GM18520 (cell line): Measurements from ENCODE around the gene OR6K6.

Experiments used
- ATAC-seq: cut with Tn5 transposase; IDR thresholded peaks from one replicate; pipeline ENCODE4 v1.9.1; 2021; ENCODE audit not compliant: unreplicated experiment

OR6K6 gene, protein sequence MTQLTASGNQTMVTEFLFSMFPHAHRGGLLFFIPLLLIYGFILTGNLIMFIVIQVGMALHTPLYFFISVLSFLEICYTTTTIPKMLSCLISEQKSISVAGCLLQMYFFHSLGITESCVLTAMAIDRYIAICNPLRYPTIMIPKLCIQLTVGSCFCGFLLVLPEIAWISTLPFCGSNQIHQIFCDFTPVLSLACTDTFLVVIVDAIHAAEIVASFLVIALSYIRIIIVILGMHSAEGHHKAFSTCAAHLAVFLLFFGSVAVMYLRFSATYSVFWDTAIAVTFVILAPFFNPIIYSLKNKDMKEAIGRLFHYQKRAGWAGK

GRCh38 chr1:158754420-158754819, at the start of gene OR6K6:
Gene OR6K6, plus strand, starts transcription at chr1:158754720. Its CDS starts 168 bp downstream, at chr1:158754888.
- no peak for ATAC-seq

DNA sequence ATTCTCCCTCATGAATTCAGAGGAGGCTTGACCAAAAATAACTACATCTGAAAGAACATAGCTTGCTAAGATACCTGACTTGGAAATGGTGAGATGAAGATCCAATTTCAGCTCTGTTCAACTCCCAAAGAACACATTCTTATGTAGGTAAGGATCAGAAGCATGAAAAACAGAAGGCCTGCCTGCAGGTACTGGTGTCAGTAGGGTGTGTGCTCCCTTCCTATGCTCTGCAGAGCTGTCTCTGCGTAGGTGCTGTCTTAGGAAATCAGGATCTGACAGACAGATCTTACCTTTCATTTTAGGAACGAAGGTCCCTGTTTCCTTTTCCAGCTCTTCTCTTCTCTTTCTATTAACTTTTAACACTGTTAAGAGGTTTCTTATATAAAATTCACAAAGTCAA, 48.4 kb upstream of the OR6K6 start:
- no peak for ATAC-seq

DNA sequence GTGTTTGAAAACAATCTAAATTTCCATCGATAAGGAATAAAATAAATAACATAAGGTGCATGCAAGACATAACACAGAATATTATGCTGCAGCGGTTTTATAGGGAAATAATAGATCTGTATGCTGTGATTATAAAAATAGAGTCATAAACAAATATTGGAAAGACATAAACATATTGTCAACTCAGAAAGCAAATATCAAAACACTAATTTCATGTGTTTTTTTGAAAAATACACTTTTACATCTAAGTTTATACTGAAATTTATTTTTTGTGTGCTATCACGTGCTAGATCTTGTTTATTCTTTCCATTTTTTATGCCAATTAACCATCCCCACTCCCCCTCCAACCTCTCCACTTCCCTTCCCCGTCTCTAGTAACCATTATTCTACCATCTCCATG, 43.4 kb upstream of the OR6K6 start:
- no peak for ATAC-seq

GRCh38 chr1:158714754-158715153, 39.8 kb upstream of the OR6K6 start:
- ATAC-seq = no peak

GRCh38 chr1:158716335-158716734, 38.2 kb upstream of the OR6K6 start:
- ATAC-seq = no peak

- ATAC-seq = no peak
These were observed 37.2 kb upstream of the OR6K6 start for GRCh38 chr1:158717344-158717743.

DNA sequence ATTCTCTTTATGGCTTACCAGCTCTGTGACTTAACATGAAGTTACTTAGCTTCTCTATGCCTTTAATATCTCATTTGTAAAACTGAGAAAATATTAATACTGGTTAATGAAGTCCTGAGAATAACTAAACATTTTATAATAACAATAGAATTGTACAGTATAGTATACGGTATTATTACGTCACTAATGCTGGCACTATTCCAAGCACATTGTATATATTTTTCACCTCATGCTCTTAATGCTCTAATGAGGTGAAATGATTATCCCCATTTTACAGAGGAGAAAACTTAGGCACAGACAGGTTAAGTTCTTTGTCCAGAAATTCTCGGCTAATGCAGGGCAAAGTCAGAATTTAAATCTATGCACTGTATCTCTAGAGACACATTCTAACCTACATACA, 34.9 kb upstream of the OR6K6 start:
- no peak for ATAC-seq

DNA sequence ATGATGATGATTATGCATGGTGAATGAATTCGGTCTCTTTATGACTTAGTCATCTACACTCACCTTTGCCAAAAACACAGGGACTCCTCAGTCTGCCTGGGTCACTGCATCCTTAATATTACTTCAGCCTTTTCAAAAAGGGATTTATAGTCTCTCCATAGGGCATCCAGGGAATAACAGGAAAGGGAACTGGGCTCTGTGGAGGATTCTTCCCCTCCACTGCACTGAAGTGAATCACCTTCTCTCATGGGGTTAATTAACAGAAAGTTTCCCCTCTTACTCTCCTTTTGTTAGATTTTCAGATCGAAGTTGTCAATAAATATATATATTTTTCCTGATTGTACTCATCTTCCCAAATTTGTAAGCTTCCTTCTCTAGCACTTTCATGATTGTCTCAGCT, 33.9 kb upstream of the OR6K6 start, which contains the start of gene OR6K3:
Gene OR6K3 (minus strand): TSS at position 101 of the 400 bp plus-strand sequence. CDS start 2,605 bp downstream, outside the sequence.
- no peak for ATAC-seq

DNA sequence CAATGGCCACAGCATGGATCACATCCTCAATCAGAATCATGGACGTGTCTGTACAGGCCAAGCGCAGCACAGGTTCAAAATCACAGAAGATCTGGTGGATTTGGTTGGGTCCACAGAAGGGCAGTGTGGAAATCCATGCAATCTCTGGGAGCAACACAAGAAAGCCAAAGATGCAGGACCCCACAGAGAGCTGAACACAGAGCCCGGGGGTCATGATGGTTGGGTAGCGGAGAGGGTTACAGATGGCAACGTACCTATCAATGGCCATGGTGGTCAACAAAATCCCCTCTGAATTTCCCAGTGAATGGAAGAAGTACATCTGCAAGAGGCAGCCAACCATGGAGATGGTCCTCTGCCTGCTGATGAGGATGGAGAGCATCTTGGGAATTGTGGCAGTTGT, 30.1 kb upstream of the OR6K6 start:
- ATAC-seq = no peak

DNA sequence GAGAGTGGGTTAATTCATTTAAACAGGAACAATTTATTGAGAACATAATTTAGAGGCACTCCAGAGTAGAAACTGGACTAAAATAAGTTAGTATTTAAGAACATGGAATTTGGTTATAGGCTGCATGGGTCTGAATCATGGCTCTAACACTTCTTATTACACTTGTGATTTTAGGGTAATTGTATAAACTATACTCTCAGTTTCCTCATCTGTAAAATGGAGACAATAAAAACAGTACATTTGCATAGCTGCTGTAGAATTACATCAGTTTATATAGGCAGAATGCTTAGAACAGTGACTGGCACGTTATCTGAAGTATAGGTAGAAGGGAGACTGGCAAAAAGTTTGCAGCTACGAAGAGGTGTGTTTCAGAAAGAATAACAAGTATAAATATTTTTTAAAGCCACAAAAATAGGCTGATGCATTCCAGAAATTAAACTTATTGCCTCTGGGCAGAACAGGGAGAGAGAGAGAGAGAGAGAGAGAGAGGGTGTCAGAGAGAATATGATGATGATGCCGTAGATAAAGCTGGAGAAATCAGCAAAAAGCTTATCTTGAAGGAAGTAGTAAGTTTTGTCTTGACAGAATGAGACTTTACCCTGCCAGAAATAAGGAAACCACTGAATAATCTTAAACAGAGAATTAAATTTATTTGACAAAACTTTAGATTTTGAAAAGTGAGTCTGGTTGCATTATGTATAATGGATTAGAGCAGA, 25.9 kb upstream of the OR6K6 start:
- ATAC-seq = no peak

GRCh38 chr1:158730453-158730852, 24.1 kb upstream of the OR6K6 start:
- no peak for ATAC-seq

DNA sequence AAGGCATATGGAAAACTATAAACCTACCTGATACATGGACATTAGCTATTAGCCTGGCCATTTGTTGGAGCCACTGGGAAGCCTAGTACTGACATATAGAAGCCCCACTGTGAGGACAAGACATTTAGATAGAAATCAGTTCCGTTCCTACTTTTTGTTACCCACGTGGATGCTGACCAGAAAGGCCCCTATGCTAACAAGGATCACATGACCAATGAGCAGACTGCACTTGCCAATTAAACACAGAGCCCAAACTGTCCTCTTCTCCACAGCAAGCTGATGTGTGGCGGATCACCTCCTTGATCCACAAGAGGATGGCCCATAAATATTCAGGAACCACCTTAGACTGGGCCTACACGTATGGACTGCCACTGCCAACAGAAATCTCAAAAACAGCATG, 22.8 kb upstream of the OR6K6 start:
- ATAC-seq = no peak

DNA sequence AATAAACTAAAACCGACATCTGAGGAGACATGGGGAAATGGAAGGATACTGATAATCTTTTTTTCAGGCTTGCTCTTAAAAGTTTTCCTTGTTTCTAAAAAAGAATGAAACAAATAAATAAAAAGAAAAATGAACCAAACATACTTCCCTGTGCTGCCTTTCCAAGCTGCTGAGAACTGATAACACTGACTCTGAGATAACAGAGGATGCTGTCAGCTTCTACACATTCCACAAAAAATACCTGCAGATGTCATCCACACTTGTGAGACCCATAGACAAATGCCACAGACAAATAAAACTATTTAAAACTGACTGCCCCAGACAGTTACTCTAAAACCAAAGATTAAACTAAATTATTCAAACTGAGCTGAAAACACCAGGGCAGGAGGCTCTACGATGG, 22.0 kb upstream of the OR6K6 start:
- no peak for ATAC-seq

GRCh38 chr1:158735848-158736247, 18.7 kb upstream of the OR6K6 start:
- ATAC-seq = no peak

DNA sequence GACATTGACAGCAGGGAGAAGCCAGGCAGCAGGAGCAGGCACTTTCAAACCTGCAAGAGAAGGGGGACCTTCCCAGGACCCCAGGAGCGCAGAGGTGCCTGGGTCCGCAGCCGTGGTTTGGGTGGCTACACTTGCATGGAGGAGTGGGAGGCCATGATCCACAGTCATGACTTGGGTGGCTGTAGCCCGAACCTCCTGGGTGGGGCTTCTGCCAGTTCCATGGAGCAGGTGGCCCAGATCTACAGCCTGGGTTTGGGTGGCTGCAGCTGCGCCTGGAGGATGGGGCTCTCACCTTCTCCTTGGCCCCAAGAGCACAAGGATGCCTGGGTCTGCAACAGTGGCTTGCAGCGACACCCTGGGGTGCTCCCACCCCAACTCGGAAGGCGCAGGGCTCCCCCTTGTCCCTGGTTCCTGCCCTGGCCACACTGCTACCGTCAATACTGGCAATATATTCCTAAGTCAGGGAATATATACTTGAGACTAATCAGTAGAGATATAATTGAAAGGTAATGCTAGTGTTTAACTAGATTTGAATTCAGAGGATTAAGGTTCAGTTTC, 2.3 kb upstream of the OR6K6 start:
- no peak for ATAC-seq

DNA sequence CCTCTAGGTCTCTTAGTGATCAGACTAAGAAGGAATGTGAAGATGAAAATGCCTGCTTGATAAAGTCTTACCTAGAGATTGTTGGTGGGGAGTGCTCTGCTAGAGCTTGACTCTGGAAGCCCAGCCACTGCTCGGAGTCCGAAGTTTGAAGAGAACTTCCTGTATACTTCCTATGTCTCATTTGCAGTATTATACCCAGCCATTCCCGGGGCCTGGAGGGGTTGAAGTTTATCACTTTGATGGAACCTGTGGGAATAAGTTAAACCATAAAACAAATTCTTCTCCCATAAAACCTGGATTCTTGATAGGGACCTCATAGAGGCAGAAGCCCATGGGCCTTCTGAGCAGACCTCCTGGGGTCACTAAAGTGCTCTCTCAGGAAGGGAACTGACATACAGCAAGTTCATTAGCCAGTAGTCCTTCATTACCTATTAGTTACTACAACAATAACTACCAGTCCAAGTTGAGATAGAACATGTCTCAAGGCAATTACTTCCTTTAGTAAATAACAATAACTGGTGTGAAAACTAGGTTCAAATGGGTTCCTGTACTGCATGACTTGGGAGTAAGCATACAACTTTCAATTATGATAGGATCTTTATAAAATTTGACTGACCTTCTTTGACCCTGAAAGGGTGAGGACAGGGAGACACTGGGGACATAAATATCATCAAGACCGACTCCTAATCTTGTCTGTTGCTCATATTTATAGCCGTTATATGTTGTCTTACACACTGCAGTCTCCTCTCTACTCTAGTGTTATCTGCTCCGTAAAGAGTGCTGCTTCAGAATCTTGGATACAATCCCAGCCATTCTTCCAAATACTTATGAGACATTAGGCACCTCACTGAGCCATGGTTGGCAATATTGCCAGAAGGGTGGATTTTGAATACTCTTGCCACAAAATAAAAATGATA, 17.7 kb downstream of the OR6K6 start, which contains the start of gene OR6N1:
Gene OR6N1 (minus strand): TSS at position 246 of the 917 bp plus-strand sequence. CDS start 5,513 bp downstream, outside the sequence.
- ATAC-seq = no peak

GRCh38 chr1:158781104-158781503, 26.6 kb downstream of the OR6K6 start, which contains the start of gene OR6N2:
Gene OR6N2, minus strand, starts transcription at chr1:158781204. Its CDS starts 3,569 bp downstream, at chr1:158777635.
- no peak for ATAC-seq

- no peak for ATAC-seq
These were observed 39.1 kb downstream of the OR6K6 start for GRCh38 chr1:158793604-158794003.

GRCh38 chr1:158794247-158794646, 39.7 kb downstream of the OR6K6 start:
- ATAC-seq = no peak

DNA sequence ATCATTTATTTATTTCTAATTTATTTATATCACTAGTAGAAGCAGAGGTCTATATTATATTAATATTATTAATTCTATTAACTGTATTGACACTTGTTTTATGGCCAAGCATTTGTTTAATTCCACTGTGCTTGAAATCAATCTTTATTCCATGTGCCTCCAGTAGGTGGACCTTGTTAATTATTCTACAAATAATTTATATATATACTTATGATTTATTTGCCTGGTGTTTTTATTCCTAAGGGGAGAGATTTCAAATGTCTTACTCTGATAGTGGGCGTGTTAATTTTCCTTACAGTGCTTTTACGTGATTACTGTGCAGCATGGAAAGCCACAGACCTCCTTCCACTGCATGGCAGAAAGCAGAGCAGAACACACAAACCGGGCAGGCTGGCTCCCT, 44.0 kb downstream of the OR6K6 start:
- no peak for ATAC-seq

DNA sequence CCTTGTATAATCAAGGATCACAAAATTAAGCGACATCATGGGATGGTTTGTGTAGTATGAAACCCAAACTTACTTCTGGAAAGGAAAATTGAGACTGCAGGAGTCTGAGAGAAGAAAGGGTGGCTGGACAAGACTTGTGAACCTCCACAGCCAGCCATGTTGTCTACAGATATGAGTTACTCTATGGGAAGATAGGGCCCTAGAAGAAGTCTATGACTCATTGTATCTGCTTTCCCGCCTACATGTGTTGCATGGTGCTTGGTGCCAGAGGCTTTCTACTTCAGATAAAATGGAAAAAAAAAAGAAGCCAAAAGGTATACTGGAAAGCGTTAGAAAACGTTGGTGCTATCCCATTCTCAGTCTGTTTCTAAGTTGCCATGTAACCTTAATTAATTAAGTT, 45.2 kb downstream of the OR6K6 start:
- no peak for ATAC-seq
